GM21619 (cell line): ENCODE measurements around the gene BHLHE41.

Experiments
- ATAC-seq: cut with Tn5 transposase; IDR thresholded peaks from one replicate; pipeline ENCODE4 v1.9.1; 2021; ENCODE audit not compliant: unreplicated experiment

Gene BHLHE41

GRCh38 chr12:26135010-26135420 lies 10.2 kb upstream of the BHLHE41 start:
- ATAC-seq, result no peak

- no peak for ATAC-seq
Observed at GRCh38 chr12:26134540-26134939, 9.7 kb upstream of the BHLHE41 start.

GRCh38 chr12:26133521-26133920 lies 8.7 kb upstream of the BHLHE41 start:
- no peak for ATAC-seq

- no peak for ATAC-seq
Observed at GRCh38 chr12:26132866-26133265, 8.0 kb upstream of the BHLHE41 start.

GRCh38 chr12:26131936-26132335 lies 7.1 kb upstream of the BHLHE41 start:
- no peak for ATAC-seq

GRCh38 chr12:26130728-26131127 lies 5.9 kb upstream of the BHLHE41 start:
- no peak for ATAC-seq

GRCh38 chr12:26128168-26128567 lies 3.3 kb upstream of the BHLHE41 start:
- ATAC-seq, result no peak

- ATAC-seq, result no peak
Observed at GRCh38 chr12:26127404-26127803, 2.6 kb upstream of the BHLHE41 start.

- ATAC-seq, result peak; percentile 36
Observed at GRCh38 chr12:26126340-26127284, 1.8 kb upstream of the BHLHE41 start.

GRCh38 chr12:26125400-26126339 lies 833 bp upstream of the BHLHE41 start:
- ATAC-seq, result peak; percentile 32

- ATAC-seq, result no peak
Observed at GRCh38 chr12:26123482-26123980, 1.3 kb downstream of the BHLHE41 start.

- ATAC-seq, result no peak
Observed at GRCh38 chr12:26122681-26123481, 2.0 kb downstream of the BHLHE41 start.

GRCh38 chr12:26122061-26122680 lies 2.7 kb downstream of the BHLHE41 start:
- no peak for ATAC-seq

- ATAC-seq, result no peak
Observed at GRCh38 chr12:26121323-26122060, 3.3 kb downstream of the BHLHE41 start.

GRCh38 chr12:26120561-26121274 lies 4.1 kb downstream of the BHLHE41 start:
- ATAC-seq, result no peak

- ATAC-seq, result peak; percentile 36
Observed at GRCh38 chr12:26119391-26119989, 5.3 kb downstream of the BHLHE41 start.

- no peak for ATAC-seq
Observed at GRCh38 chr12:26118308-26118707, 6.5 kb downstream of the BHLHE41 start.
